ENCODE results near the gene CHN2.

GRCh38 chr7:29316926-29317325 is 122.4 kb downstream of the CHN2 start:
- no peak for TF ChIP-seq POLR2AphosphoS5 (IDR thresholded peaks at IDR 0.05; ENCODE audit: low read depth, low read length)
- TF ChIP-seq POLR2A (IDR thresholded peaks at IDR 0.05; ENCODE audit: low read depth, low read length), result no peak

All from GM12892 (cell line).